Stimulated activated CD4-positive, alpha-beta T cell treated with anti-CD3 and anti-CD28 coated beads, Interleukin-4, amount 100 ng/mL, for 1 hour (primary cell): ENCODE measurements around the gene RING1.

Source experiments
- DNase-seq: peaks from one replicate; pipeline ENCODE4 v3.0.0-alpha.2; 2020

The RING1 gene

GRCh38 chr6:33172688-33173534 is 35.4 kb upstream of the RING1 start:
- DNase-seq: no peak

- DNase-seq: no peak
Observed at GRCh38 chr6:33173535-33174180, 34.6 kb upstream of the RING1 start.

GRCh38 chr6:33174784-33175183 is 33.5 kb upstream of the RING1 start:
- DNase-seq: no peak

GRCh38 chr6:33175436-33176069 is 32.7 kb upstream of the RING1 start:
- no peak for DNase-seq

- DNase-seq: no peak
Observed at GRCh38 chr6:33176906-33177305, 31.4 kb upstream of the RING1 start.

- DNase-seq: no peak
Observed at GRCh38 chr6:33177552-33178446, 30.5 kb upstream of the RING1 start.

- DNase-seq: no peak
Observed at GRCh38 chr6:33178755-33179475, 29.4 kb upstream of the RING1 start.

- DNase-seq: no peak
Observed at GRCh38 chr6:33181141-33181540, 27.2 kb upstream of the RING1 start.

- no peak for DNase-seq
Observed at GRCh38 chr6:33183071-33183683, 25.1 kb upstream of the RING1 start.

- DNase-seq: no peak
Observed at GRCh38 chr6:33185190-33185589, 23.1 kb upstream of the RING1 start.

- no peak for DNase-seq
Observed at GRCh38 chr6:33185654-33186187, 22.6 kb upstream of the RING1 start.

GRCh38 chr6:33187809-33188208 is 20.5 kb upstream of the RING1 start:
- DNase-seq: no peak

- DNase-seq: no peak
Observed at GRCh38 chr6:33189164-33189563, 19.1 kb upstream of the RING1 start.

GRCh38 chr6:33189625-33190448 is 18.5 kb upstream of the RING1 start:
- DNase-seq: no peak

GRCh38 chr6:33190504-33191107 is 17.7 kb upstream of the RING1 start:
- DNase-seq: no peak

- DNase-seq: no peak
Observed at GRCh38 chr6:33191383-33192104, 16.8 kb upstream of the RING1 start.

GRCh38 chr6:33192105-33192646 is 16.1 kb upstream of the RING1 start, which contains the start of gene COL11A2:
Gene COL11A2, minus strand, starts transcription at chr6:33192467. Its CDS starts 227 bp downstream, at chr6:33192240.
- peak; percentile 30 for DNase-seq

GRCh38 chr6:33192671-33193602 is 15.4 kb upstream of the RING1 start:
- peak; percentile 55 for DNase-seq
